IPS-18c (cell line): ENCODE results near the gene FGR.

Experiments used
- H3K4me3 ChIP-seq: 2 replicates; pipeline ENCODE4 v1.7.0; 2013; ENCODE audit warnings: low read depth, mild to moderate bottlenecking, low read length, moderate library complexity; ENCODE audit not compliant: insufficient read depth
- H3K9me3 ChIP-seq: one replicate; pipeline ENCODE4 v1.6.1; 2013; ENCODE audit warnings: mild to moderate bottlenecking, low read length, moderate library complexity; ENCODE audit not compliant: control insufficient read depth, insufficient read depth

The FGR gene

GRCh38 chr1:27570356-27570755 is 64.6 kb downstream of the FGR start:
- Histone ChIP-seq H3K9me3 (no peaks in the 10 kb centered on the region), H3K4me3 (no peak overlapping the region; the same call in 1 of the 2 replicates)

- Histone ChIP-seq H3K9me3 (no peaks in the 10 kb centered on the region), H3K4me3 (peak overlapping the region; percentile 6; the same call in 1 of the 2 replicates)
These were observed 65.3 kb downstream of the FGR start for GRCh38 chr1:27569506-27570291.

GRCh38 chr1:27569088-27569460 is 65.9 kb downstream of the FGR start:
- Histone ChIP-seq H3K9me3 (no peaks in the 10 kb centered on the region), H3K4me3 (peak overlapping the region; percentile 24)

GRCh38 chr1:27568300-27569087 is 66.5 kb downstream of the FGR start:
- Histone ChIP-seq H3K9me3 (no peaks in the 10 kb centered on the region), H3K4me3 (peak overlapping the region; percentile 40)

DNA sequence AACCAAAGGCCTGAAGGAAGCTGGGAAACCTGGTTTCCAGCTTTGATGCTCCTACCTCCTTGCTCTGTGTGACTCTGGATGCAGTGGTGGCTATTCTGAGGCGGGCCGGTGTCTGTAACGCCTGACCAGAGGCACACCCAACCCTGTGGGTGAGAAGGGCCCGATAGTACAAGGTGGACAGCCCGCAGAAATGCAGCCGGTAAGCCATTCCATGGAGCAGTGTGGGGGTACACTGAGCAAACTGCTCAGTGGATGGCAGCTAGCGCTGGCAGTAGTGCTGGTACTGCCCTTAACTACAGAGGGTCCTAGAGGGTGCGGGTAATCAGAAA is 67.0 kb downstream of the FGR start:
- Histone ChIP-seq H3K4me3 (peak overlapping the region; percentile 40), H3K9me3 (no peaks in the 10 kb centered on the region)

GRCh38 chr1:27567146-27567526 is 67.8 kb downstream of the FGR start:
- Histone ChIP-seq H3K4me3 (no peak overlapping the region), H3K9me3 (no peaks in the 10 kb centered on the region)

DNA sequence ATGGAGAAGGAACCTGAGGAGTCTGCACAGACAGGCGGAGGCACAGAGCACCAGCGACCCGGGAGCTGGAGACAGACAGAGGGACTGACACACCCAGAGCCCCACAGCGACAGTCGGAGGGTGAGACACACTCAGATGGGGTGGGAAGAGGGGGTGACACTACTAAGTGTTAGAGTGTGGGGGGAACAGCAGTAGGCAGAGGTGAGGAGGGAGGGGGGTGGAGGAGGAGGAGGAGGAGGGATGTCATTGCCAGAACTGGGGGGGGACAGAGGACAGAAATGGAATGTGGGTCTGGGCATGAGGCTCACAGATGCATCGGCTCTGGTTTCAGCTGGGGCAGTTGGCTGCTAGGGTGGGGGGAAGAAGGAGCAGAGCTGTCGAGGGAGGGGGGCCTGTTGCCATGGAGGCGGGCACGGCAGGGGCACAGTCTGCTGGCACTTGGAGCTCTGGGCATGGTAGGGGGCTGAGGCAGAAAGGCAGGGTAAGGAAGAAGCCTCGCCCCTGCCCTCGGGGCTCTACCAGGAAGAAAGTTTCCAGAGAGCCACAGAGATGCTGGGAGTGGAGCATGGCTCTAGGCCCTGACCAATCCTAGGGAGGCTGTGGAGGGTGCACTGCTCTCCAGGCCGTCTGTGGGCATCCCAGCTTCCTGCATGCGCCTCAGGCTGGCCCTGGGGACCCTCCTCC is 68.4 kb downstream of the FGR start:
- Histone ChIP-seq H3K4me3 (no peak overlapping the region), H3K9me3 (no peaks in the 10 kb centered on the region)

DNA sequence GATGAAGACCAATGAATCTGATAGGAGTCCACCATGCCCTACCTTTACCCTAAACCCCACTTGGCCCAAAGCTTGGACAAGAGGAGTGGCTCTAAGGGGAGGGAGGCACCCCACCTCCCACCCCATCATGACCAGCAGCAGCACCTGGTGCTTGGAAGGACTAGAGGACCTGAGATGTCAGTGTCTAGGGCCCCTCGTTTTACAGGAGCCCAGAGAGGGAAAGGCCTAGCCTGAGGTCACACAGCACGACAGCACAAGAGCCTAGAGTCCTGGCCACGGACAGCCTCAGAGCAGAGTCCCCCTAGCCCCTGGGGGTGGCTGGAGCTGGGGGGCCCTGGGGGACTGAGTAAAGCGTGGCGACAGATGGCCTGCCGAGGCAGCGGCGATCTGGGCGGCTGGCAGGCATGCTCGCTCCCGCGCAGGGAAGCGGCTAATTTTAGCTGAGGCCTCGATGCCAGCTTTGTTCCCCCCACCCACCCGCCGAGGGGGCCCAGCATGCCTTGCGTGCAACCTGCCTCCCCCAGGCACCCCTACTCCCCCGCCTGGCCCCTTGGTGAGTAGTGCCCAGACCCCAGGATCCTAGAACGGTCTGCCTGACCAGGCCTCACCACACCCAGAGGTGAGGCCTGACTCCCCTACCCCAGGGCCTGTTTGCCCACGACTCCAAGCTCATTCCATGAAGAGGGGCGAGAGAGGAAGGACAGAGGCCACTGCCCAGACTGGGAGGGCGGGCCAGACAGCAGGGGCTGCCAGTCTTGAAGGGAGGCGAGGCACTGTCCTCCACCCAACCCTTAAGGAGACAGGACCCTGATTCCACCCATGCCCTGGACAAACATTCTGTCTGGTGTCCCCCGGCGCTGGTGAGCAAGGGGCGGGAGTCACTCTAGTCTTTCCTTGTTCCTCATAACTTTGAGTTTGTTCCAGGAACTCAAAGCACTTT is 70.0 kb downstream of the FGR start:
- Histone ChIP-seq H3K9me3 (no peaks in the 10 kb centered on the region), H3K4me3 (no peak overlapping the region)

DNA sequence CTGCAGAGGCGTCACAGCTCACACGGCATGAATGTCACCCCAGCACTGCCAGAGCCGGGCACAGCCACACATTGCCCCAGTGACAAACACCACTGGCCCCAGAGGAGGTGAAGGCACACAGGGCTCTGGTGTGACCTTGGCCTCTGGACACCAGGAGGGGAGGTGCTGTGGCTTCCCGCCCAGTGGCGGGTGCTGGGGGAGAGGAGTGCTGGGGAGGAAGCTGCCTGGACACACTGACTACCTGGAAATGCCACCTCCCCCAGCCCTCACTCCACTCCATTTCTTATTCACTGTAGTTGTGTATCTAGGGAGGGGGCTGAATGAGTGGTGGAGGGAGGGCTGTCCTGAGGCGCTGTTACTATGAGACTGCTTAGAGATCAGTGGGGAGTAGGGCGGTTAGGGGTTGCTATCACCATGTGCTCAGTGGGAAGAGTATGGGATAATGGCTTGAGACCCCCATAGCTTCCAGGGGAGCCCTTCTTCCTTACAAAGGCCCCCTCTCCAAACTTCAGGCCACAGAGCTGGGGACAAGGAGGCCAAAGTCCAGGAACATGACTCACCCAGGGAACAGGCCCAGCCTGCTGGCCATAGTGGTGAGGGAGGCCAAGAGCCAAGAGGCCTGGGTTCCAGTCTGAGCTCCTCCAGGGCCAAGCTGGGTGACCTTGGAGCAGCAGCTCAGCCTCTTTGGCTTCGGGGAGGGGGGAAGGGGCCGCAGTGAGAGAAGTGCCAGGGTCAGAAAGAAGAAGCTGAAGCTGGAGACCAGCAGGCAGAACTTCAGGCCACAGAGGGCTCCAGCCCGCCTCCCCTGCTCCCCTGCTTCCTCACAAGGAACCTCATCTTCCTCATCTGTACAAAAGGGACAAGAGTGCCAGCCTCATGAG is 71.2 kb downstream of the FGR start:
- no peaks in the 10 kb centered on the region for H3K9me3 ChIP-seq
- no peak overlapping the region for H3K4me3 ChIP-seq

- no peak overlapping the region for H3K4me3 ChIP-seq
- peaks cover 2% of the 10 kb centered on the region for H3K9me3 ChIP-seq
These were observed 71.7 kb downstream of the FGR start for GRCh38 chr1:27563341-27563590.

GRCh38 chr1:27562534-27563340 is 72.2 kb downstream of the FGR start:
- H3K4me3 ChIP-seq: no peak overlapping the region
- H3K9me3 ChIP-seq: peaks cover 2% of the 10 kb centered on the region
